Left kidney (tissue), 2 donors: ENCODE results near the gene CPNE7. TPM values are rescaled to one million over a fixed set of nuclear protein-coding genes. Genes with fewer than 3 reads are reported as not detected.

Experiments
- DNase-seq: peaks from one replicate; pipeline ENCODE4 v3.0.0-alpha.2; 2013
- polyA plus RNA-seq: library from polyadenylated mRNA; unstranded; fragments of 120-200 nt; gene quantifications from one replicate; pipeline ENCODE4 v1.2.1, GENCODE V29; 2013; ENCODE audit not compliant: insufficient read length

CPNE7 gene
- polyA plus RNA-seq, 1 donor = 4.0 TPM

- DNase-seq = no peak
These were observed 27.5 kb downstream of the CPNE7 start for GRCh38 chr16:89602952-89603590.

- no peak for DNase-seq
These were observed 29.2 kb downstream of the CPNE7 start for GRCh38 chr16:89604764-89605163.

GRCh38 chr16:89605186-89605970, 29.8 kb downstream of the CPNE7 start:
- no peak for DNase-seq

- no peak for DNase-seq
These were observed 30.4 kb downstream of the CPNE7 start for GRCh38 chr16:89606006-89606405.

GRCh38 chr16:89607453-89607852, 31.9 kb downstream of the CPNE7 start:
- DNase-seq = no peak

- DNase-seq = no peak
These were observed 32.6 kb downstream of the CPNE7 start for GRCh38 chr16:89607937-89608740.

- DNase-seq = no peak
These were observed 34.5 kb downstream of the CPNE7 start for GRCh38 chr16:89610108-89610453.

- no peak for DNase-seq
These were observed 37.0 kb downstream of the CPNE7 start for GRCh38 chr16:89612415-89613166.

- peak; percentile 60 for DNase-seq
These were observed 37.8 kb downstream of the CPNE7 start, which contains the start of gene DPEP1 for GRCh38 chr16:89613231-89613953. Gene DPEP1 (plus strand): TSS chr16:89613642. CDS start chr16:89630411, 16,769 bp downstream.

GRCh38 chr16:89613954-89614459, 38.4 kb downstream of the CPNE7 start:
- DNase-seq = no peak

- DNase-seq = no peak
These were observed 39.6 kb downstream of the CPNE7 start for GRCh38 chr16:89615176-89615575.

GRCh38 chr16:89615596-89616090, 40.1 kb downstream of the CPNE7 start:
- DNase-seq = no peak

- no peak for DNase-seq
These were observed 41.1 kb downstream of the CPNE7 start for GRCh38 chr16:89616623-89617022.

GRCh38 chr16:89617036-89617435, 41.5 kb downstream of the CPNE7 start:
- no peak for DNase-seq

- DNase-seq = no peak
These were observed 42.8 kb downstream of the CPNE7 start for GRCh38 chr16:89618109-89618998.

GRCh38 chr16:89619840-89620239, 44.3 kb downstream of the CPNE7 start:
- no peak for DNase-seq

- no peak for DNase-seq
These were observed 44.9 kb downstream of the CPNE7 start for GRCh38 chr16:89620406-89620841.

GRCh38 chr16:89621136-89621697, 45.7 kb downstream of the CPNE7 start:
- no peak for DNase-seq

GRCh38 chr16:89621698-89622409, 46.3 kb downstream of the CPNE7 start:
- DNase-seq = no peak
